HG03175 (cell line): Measurements from ENCODE around the gene ATP9A.
"Not testable (repeated sequence)": the region's sequence is repeated elsewhere in the genome, so short reads cannot be mapped to it uniquely, and the experiment has no call there.

Experiments
- ATAC-seq: cut with Tn5 transposase; IDR thresholded peaks from one replicate; pipeline ENCODE4 v1.9.1; 2021; ENCODE audit warnings: mild to moderate bottlenecking, moderate library complexity; ENCODE audit not compliant: unreplicated experiment

The ATP9A gene

GRCh38 chr20:51767867-51768758 lies at the start of gene ATP9A:
TSS of gene ATP9A (minus strand) at chr20:51768390. CDS start at chr20:51768369, 21 bp downstream.
- no peak for ATAC-seq

- ATAC-seq: not testable (repeated sequence)
Measured at GRCh38 chr20:51816856-51817255, 48.7 kb upstream of the ATP9A start.

GRCh38 chr20:51815383-51816076 lies 47.3 kb upstream of the ATP9A start:
- no peak for ATAC-seq

GRCh38 chr20:51812861-51813260 lies 44.7 kb upstream of the ATP9A start:
- no peak for ATAC-seq

GRCh38 chr20:51811514-51812128 lies 43.4 kb upstream of the ATP9A start:
- no peak for ATAC-seq

GRCh38 chr20:51811042-51811355 lies 42.8 kb upstream of the ATP9A start:
- ATAC-seq: no peak

GRCh38 chr20:51810155-51811041 lies 42.2 kb upstream of the ATP9A start:
- no peak for ATAC-seq

- no peak for ATAC-seq
Measured at GRCh38 chr20:51807720-51808250, 39.6 kb upstream of the ATP9A start.

GRCh38 chr20:51804754-51805153 lies 36.6 kb upstream of the ATP9A start:
- no peak for ATAC-seq

- no peak for ATAC-seq
Measured at GRCh38 chr20:51803148-51803854, 35.1 kb upstream of the ATP9A start.

- ATAC-seq: no peak
Measured at GRCh38 chr20:51802170-51802751, 34.1 kb upstream of the ATP9A start, which contains the start of gene SALL4. TSS of gene SALL4 (minus strand) at chr20:51802521. CDS start at chr20:51802408, 113 bp downstream.

- ATAC-seq: no peak
Measured at GRCh38 chr20:51801823-51802123, 33.6 kb upstream of the ATP9A start.

- ATAC-seq: no peak
Measured at GRCh38 chr20:51801122-51801822, 33.1 kb upstream of the ATP9A start.

GRCh38 chr20:51800872-51801121 lies 32.6 kb upstream of the ATP9A start:
- ATAC-seq: no peak

GRCh38 chr20:51800060-51800871 lies 32.1 kb upstream of the ATP9A start:
- no peak for ATAC-seq

GRCh38 chr20:51799401-51799860 lies 31.2 kb upstream of the ATP9A start:
- no peak for ATAC-seq

GRCh38 chr20:51797357-51798025 lies 29.3 kb upstream of the ATP9A start:
- ATAC-seq: no peak

GRCh38 chr20:51796340-51796739 lies 28.1 kb upstream of the ATP9A start:
- ATAC-seq: no peak
